Hepatocyte (in vitro differentiated cells): ENCODE measurements around the gene TNFSF9.

Experiments used
- CTCF ChIP-seq: fragments of 200-600 bp; sonication (generic); IDR thresholded peaks from 2 replicates; pipeline ENCODE4 v1.5.1; 2016; ENCODE audit warnings: antibody characterized with exemption, mild to moderate bottlenecking; ENCODE audit not compliant: poor library complexity
- EZH2 ChIP-seq: fragments of 200-600 bp; sonication (generic); IDR thresholded peaks from 2 replicates; pipeline ENCODE4 v1.6.1; 2016; ENCODE audit warnings: antibody characterized with exemption, mild to moderate bottlenecking, borderline replicate concordance

DNA sequence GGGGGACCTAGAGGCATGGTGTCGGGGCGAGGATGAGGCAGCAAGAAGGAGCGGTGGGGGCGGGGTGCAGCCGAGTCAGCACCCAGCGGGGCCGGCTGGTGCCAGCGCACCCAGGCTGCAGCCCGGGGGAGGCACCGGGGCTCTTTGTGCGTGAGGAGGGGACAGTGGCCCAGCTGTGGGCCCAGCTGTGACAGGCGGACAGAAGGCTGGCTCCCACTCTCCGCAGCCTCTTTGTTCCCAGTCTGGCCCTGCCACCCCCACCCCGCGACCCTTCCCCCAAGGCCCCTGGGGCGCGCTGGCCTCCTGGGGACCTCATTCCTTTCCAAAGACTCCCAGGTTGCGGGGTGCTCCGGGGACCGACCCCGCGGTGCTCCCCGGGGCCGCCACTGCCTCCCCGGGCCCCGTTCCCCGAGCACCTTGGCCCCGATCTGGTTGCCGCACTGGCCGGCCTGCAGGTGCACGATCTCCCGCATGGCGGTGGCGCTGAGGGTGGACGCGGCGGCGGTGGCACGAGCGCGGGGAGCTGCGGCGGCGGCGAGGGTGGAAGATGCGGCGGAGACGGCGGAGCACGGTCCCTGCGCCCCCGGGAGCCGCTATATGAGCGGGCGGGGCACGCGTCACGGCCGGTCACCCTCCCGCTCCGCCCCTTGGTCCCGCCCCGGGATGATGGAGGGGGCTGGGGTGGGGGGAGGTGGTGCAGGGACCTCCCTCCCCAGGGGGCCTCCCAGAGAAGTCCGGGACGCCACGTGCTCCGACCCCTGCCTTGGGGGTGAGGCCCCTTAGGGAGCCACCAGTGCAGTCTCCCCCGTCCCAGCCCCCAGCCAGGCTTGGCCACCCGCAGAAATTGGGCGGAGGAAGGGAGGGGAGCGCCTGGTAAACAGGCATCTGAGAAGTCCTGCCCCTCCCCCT lies 28.8 kb upstream of the TNFSF9 start, which contains the start of gene TUBB4A:
- TF ChIP-seq CTCF, result no peak
- TF ChIP-seq EZH2, result peak; percentile 67
